Stimulated activated CD8-positive, alpha-beta memory T cell treated with anti-CD3 and anti-CD28 coated beads, Interleukin-7, amount 100 ng/mL, for 24 hours (primary cell): Measurements from ENCODE around the gene C18orf54.

ENCODE experiments used
- DNase-seq: peaks from one replicate; pipeline ENCODE4 v3.0.0-alpha.2; 2020; ENCODE audit warnings: low read depth

The C18orf54 gene

GRCh38 chr18:54387631-54388030 is 29.9 kb downstream of the C18orf54 start:
- no peak for DNase-seq

GRCh38 chr18:54388203-54389142 is 30.8 kb downstream of the C18orf54 start:
- no peak for DNase-seq

- DNase-seq: no peak
Measured at GRCh38 chr18:54389143-54389505, 31.4 kb downstream of the C18orf54 start.

GRCh38 chr18:54390838-54391237 is 33.1 kb downstream of the C18orf54 start:
- no peak for DNase-seq

- DNase-seq: no peak
Measured at GRCh38 chr18:54392543-54393023, 34.9 kb downstream of the C18orf54 start.

- no peak for DNase-seq
Measured at GRCh38 chr18:54393648-54394294, 36.1 kb downstream of the C18orf54 start.

- no peak for DNase-seq
Measured at GRCh38 chr18:54396760-54397159, 39.1 kb downstream of the C18orf54 start.

GRCh38 chr18:54405290-54405689 is 47.6 kb downstream of the C18orf54 start:
- no peak for DNase-seq

- no peak for DNase-seq
Measured at GRCh38 chr18:54411781-54412180, 54.1 kb downstream of the C18orf54 start.

GRCh38 chr18:54415086-54415485 is 57.4 kb downstream of the C18orf54 start:
- DNase-seq: no peak

- DNase-seq: no peak
Measured at GRCh38 chr18:54416436-54416835, 58.7 kb downstream of the C18orf54 start.

- no peak for DNase-seq
Measured at GRCh38 chr18:54423831-54424230, 66.1 kb downstream of the C18orf54 start.

GRCh38 chr18:54426085-54426665 is 68.5 kb downstream of the C18orf54 start:
- no peak for DNase-seq
